Fibroblast of skin of left quadriceps (primary cell): Measurements from ENCODE around the gene SUGCT.
"Not testable (repeated sequence)": the region's sequence is repeated elsewhere in the genome, so short reads cannot be mapped to it uniquely, and the experiment has no call there.

Experiments
- DNase-seq, 2 experiments: peaks; one replicate each; pipeline ENCODE4 v3.0.0-alpha.2; 2013; ENCODE audit warnings: low read depth in 2 of 2

The SUGCT gene

DNA sequence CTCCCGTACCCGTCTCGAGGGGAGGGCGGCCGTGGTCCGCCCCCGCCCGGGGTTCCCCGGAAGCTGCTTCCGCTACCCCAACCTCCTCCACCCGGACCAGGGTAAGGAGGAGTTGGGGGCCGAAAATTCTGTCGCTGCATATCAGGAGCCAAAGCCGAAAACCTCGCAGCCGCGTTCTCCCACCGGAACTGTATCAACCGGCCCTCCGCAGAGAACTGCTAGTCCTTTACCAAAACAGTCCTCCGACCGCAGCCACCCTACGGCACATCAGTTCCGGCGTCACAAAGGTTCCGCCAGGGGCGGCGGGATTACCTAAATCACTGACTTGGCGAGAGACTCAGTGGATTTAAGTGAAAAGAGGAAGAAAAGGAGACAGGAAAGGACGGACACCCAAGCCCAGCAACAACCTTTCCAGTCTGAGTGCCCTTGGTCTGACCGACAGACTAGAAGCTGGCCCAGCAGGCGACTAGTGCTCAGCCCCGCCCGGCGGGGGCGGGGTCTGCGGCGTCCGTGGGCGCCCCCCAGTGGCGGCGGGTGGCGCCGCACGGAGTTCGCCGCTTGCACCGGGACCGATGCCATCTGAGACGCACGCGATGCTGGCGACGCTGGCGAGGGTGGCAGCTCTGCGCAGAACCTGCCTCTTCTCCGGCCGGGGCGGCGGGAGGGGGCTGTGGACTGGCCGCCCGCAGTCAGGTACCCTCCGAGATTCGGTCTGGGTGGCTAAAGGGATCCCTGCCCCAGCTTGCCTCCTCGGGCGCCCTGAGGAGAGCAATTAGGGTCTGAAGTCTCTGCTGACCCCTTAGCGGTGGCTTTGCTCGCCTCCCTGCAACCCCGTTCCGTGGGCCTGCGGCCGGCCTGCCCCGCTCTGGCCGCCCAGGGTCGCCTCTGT lies at the start of gene SUGCT, which contains the start of gene MPLKIP:
SUGCT (plus strand) TSS at position 578 of the 889 bp plus-strand sequence.
MPLKIP (minus strand) TSS at position 195 of the 889 bp plus-strand sequence; CDS start at position 140, 55 bp downstream.
- DNase-seq: peak; percentile 73 to 81

DNA sequence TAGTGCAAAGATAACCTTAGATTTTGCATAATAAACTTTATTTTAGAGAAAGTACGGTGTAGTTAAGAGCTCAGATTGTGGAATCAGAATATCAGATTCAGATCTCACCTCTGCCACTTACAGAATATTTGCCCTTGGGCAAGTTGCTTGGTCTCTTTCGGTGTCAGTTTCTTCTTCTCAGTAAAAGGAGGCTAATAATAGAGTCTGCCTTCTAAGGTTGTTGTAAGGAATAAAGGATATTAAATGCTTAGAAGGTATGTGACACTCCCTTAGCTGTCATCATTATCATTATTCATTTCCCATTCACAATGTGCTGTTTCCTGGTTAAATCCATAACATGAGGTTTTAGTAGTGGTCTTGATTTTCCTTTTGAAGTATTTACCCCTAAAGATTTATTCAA lies 42.6 kb upstream of the SUGCT start:
- no peak for DNase-seq

DNA sequence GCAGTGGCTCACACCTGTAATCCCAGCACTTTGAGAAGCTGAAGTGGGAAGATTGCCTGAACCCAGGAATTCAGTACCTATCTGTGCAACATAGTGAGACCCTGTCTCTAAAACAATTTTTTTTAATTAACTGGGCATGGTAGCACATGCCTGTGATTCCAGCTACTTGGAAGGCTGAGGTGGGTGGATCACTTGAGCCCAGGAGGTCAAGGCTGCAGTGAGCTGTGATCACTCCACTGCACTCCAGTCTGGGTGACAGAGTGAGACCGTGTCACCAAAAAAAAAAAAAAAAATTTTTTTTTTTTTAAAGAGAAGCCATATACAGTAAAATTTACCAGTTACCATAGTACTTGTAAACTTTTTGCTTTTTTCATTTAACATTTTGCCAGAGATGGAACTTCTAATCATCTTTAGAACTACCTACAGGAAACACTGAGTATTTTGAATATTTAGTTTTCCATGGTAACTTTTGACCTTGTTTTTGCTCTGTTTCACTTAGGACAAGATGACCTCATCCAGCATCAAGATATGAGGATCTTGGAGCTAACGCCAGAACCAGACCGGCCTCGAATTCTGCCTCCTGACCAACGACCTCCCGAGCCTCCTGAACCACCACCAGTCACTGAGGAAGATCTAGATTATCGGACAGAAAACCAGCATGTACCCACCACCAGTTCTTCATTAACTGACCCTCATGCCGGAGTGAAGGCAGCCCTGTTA lies 41.0 kb upstream of the SUGCT start:
- no peak for DNase-seq

DNA sequence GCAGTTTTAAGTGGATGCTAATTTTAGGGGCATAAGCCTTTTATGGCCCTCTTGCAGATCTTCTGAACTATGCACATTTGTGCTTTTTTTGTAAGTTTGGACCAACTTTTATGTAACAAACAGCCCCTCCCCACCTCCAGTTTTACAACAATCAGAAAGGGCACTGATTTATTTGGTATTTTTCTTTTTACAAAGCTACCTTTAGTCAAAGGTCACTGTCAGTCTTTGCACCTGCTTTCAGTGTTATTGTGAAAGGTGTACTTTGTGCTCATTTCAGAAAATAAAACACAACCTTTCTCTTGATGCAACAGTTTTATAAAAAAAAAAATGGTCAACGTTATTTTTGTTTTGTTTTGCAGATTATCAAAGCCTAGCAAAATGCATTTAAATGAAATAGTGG lies 39.6 kb upstream of the SUGCT start:
- DNase-seq: no peak

GRCh38 chr7:40095695-40096327 lies 39.0 kb upstream of the SUGCT start:
- no peak for DNase-seq

- no peak for DNase-seq
These were observed 37.1 kb upstream of the SUGCT start for GRCh38 chr7:40097728-40098127.

GRCh38 chr7:40098810-40099209 lies 36.0 kb upstream of the SUGCT start:
- DNase-seq: no peak

GRCh38 chr7:40099837-40100236 lies 35.0 kb upstream of the SUGCT start:
- no peak for DNase-seq

- DNase-seq: no peak
These were observed 33.6 kb upstream of the SUGCT start for GRCh38 chr7:40101201-40101600.

GRCh38 chr7:40102897-40103296 lies 31.9 kb upstream of the SUGCT start:
- no peak for DNase-seq

- DNase-seq: no peak
These were observed 28.8 kb upstream of the SUGCT start for GRCh38 chr7:40105879-40106473.

DNA sequence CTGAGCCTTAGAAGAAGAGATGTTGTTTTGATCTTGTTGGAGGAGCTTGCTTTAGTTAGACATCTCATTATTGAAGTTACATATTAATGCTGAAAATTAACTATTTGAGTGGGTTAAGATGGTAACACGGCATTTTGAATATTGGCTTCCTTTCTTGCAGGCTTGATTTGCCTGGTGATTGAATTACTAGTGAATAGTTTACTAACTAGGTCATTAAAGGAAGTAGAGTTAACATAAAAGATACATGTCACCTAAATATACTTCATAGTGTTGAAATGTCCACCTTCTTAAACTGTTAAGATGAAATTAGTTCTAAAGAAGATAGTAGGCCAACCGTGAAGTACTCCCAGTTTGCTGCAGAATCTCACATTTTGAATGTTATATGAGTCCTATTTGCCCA lies 18.9 kb upstream of the SUGCT start:
- DNase-seq: no peak

DNA sequence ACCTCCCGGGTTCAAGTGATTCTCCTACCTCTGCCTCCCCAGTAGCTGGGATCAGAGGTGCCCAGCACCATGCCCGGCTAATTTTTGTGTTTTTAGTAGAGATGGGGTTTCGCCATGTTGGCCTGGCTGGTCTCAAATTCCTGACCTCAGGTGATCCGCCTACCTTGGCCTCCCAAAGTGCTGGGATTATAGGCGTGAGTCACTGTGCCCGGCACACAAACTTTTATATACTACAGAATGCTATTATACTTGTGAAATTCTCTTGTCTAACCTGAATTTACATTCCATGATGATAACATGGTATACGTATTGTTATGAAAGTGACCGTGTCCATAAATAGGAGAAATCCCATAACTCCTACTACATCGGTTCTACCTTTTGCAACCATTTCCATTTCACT lies 17.6 kb upstream of the SUGCT start:
- DNase-seq: not testable (repeated sequence)

- DNase-seq: not testable (repeated sequence)
These were observed 16.6 kb upstream of the SUGCT start for GRCh38 chr7:40118201-40118600.

GRCh38 chr7:40120020-40120419 lies 14.8 kb upstream of the SUGCT start:
- no peak for DNase-seq

DNA sequence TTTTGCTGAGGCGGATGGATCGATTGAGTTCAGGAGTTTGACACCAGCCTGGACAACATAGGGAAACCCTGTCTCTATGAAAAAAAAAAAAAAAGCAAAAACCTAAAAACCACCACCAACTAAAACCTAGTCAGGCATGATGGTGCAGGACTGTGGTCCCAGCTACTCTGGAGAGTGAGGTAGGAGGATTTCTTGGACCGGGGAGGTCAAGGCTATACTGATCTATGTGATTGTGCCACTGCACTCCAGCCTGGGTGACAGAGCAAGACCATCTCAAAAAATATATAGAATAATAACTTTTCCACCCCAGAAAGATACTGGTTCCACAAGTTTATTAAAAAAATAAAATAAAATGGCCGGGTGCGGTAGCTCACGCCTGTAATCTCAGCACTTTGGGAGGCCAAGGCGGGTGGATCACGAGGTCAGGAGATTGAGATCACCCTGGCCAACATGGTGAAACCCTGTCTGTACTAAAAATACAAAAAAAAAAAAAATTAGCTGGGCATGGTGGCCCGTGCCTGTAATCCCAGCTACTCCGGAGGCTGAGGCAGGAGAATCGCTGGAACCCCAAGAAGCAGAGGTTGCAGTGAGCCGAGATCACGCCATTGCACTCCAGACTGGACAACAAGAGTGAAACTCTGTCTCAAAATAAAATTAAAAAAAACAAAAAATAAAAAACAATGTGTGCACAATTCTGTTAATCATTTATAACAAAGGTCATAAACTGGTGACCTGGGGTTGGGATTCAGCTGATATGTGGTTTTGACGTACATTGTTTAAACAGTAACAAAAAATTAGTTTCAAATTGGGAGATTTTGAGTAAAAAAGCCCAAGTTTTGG lies 12.5 kb upstream of the SUGCT start:
- DNase-seq: not testable (repeated sequence)

DNA sequence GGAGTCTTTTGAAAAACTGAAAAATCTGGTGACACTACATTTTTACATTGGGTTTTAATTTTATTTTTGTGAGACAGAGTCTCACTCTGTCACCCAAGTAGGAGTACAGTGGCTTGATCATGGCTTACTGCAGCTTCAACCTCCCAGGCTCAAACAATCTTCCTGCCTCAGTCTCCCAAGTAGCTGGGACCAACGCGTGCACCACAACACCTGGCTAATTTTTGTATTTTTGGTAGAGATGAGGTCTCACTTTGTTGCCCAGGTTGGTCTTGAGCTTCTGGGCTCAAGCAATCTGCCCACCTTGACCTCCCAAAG lies 11.9 kb upstream of the SUGCT start:
- no peak for DNase-seq

DNA sequence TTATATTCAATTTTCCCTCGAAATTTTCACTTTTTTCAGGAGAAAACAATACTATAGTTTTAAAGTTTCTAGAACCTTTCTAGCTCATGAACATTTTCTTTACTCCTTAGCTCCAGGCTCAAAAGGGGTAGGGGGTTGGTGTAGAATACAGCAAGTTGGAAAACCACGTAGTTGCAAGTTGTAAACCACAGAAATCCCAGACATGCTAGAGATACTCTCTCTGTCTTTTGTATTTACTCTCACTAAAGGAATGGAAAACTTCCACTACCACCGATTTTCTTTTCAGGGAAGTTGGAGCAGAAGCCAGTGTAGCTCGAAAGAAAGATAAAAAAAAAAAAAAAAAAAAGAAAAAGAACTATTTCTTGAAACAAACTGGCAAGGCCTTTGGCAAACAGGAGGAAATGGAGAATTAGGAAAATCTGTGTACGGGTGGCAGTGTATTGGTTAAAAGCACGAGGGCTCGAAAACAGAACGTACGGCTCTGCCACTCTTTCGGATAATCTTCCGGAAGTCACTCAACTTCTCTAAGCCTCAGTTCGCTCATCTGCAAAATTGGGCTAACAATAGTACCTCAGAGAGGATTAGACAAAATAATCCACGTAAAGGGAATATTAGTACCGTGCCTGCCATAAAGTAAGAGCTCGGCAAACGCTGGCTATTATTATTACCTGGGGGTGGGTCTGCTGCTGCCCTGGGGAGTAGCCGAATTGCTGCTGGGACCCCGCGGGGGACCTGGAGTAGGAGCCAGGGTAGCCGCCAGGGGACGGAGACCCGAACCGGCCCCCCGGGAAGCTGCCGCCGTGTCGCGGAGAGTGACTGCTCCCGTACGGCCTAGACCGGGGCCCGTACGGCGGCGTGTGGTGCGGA lies 1.0 kb upstream of the SUGCT start:
- DNase-seq: no peak

- no peak for DNase-seq
These were observed 459 bp downstream of the SUGCT start for GRCh38 chr7:40135317-40135610.

DNA sequence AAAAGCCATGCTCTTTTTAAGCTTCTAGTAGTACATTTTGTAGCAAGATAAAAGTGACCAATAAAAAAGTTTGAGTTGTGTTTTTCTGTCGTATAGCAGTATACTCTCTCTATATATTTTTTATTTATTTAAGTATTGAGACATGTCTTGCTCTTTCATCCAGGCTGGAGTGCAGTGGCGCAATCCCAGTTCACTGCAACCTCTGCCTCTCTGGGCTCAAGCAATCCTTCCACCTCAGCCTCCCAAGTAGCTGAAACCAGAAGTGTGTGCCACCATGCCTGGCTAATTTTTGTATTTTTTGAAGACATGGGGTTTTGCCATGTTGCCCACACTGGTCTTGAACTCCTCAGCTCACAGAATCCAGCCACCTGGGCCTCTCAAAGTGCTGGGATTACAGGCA lies 2.8 kb downstream of the SUGCT start:
- no peak for DNase-seq

GRCh38 chr7:40138973-40139372 lies 4.2 kb downstream of the SUGCT start:
- DNase-seq: no peak
